Measurements from ENCODE around the gene PDIA2. TPM values are rescaled to one million over a fixed set of nuclear protein-coding genes. Genes with fewer than 3 reads are reported as not detected.

The PDIA2 gene
- total RNA-seq, 1 donor from 2014 or later, result 1.6 TPM

DNA sequence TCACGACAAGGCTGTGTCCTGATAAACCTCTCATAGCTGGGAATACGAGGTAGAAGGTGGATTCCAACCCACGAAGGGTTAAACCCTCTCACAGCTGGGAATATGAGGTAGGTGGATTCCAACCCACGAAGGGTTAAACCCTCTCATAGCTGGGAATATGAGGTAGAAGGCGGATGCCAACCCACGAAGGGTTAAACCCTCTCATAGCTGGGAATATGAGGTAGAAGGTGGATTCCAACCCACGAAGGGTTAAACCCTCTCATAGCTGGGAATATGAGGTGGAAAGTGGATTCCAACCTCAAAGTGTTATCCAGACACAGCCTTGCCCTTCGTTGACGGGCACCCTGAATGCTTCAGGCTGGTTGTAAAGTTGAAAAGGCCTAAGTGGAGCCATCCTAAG lies 38.6 kb downstream of the PDIA2 start:
- Mint-ChIP-seq H3K4me3 (ENCODE audit: unreplicated experiment) (no peak overlapping the region), H3K36me3 (ENCODE audit: low read depth) (peaks cover 1% of the 10 kb centered on the region), H3K9me3 (ENCODE audit: low read depth) (no peaks in the 10 kb centered on the region), H3K27ac (ENCODE audit: unreplicated experiment) (no peak overlapping the region), H3K27me3 (ENCODE audit: low read depth) (no peaks in the 10 kb centered on the region), H3K4me1 (ENCODE audit: low read depth) (no peaks in the 10 kb centered on the region)
- DNase-seq (ENCODE audit: low spot score), result no peak
- TF ChIP-seq, protein P1, sequence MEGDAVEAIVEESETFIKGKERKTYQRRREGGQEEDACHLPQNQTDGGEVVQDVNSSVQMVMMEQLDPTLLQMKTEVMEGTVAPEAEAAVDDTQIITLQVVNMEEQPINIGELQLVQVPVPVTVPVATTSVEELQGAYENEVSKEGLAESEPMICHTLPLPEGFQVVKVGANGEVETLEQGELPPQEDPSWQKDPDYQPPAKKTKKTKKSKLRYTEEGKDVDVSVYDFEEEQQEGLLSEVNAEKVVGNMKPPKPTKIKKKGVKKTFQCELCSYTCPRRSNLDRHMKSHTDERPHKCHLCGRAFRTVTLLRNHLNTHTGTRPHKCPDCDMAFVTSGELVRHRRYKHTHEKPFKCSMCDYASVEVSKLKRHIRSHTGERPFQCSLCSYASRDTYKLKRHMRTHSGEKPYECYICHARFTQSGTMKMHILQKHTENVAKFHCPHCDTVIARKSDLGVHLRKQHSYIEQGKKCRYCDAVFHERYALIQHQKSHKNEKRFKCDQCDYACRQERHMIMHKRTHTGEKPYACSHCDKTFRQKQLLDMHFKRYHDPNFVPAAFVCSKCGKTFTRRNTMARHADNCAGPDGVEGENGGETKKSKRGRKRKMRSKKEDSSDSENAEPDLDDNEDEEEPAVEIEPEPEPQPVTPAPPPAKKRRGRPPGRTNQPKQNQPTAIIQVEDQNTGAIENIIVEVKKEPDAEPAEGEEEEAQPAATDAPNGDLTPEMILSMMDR (IDR thresholded peaks at IDR 0.05), result no peak

DNA sequence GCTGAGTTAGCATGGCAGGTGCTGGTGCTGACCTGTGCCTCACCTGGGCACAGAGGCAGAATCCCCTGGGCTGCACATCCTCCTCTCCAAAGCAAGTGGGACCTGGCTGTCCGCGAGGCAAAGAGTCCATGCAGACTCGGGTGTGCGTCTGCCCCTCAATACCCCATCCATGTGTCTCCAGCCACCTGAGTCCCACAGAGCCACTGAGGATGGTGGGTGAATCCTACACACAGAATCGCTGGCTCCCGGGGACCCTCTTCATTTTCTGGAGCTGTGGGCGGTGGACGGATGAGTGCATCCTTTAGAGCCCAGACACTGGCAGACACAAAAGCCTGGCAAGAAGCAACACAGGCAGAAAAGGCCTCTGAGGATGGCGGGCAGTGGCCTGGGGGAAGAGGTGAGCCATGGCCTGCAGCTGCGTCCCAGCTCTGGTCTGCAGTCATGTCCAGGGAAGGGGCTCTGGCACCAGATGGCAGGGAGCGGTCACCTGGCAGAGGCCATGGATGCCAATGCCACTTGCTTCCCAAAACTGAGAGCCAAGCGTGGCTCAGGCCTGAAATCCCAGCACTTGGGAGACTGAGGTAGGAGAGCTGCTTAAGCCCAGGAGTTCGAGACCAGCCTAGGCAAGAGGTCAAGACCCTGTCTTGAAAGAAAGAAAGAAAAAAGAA lies 39.6 kb downstream of the PDIA2 start:
- H3K4me1 Mint-ChIP-seq (ENCODE audit: low read depth), result peaks cover 7% of the 10 kb centered on the region
- TF ChIP-seq, protein P1 (IDR thresholded peaks at IDR 0.05), result no peak
- no peaks in the 10 kb centered on the region for H3K9me3 Mint-ChIP-seq (ENCODE audit: low read depth)
- no peak overlapping the region for H3K27ac Mint-ChIP-seq (ENCODE audit: unreplicated experiment)
- H3K27me3 Mint-ChIP-seq (ENCODE audit: low read depth), result no peaks in the 10 kb centered on the region
- no peak overlapping the region for H3K4me3 Mint-ChIP-seq (ENCODE audit: unreplicated experiment)
- DNase-seq (ENCODE audit: low spot score), result no peak
- peaks cover 1% of the 10 kb centered on the region for H3K36me3 Mint-ChIP-seq (ENCODE audit: low read depth)

DNA sequence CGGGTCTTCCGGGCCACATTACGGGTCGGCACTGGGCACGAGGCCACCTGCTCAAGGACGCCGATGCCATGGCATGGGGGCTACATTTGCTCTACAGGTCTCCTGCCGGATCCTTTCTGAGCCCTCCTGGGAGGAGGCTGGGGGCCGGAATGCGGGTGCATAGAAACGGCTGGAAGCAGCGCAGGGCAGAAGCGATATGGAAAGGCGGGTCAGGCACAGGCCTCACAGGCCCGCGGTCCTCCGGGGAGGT lies 41.2 kb downstream of the PDIA2 start:
- no peaks in the 10 kb centered on the region for H3K36me3 Mint-ChIP-seq (ENCODE audit: low read depth)
- H3K4me3 Mint-ChIP-seq (ENCODE audit: unreplicated experiment), result no peak overlapping the region
- TF ChIP-seq, protein P1 (IDR thresholded peaks at IDR 0.05), result no peak
- no peaks in the 10 kb centered on the region for H3K9me3 Mint-ChIP-seq (ENCODE audit: low read depth)
- no peak overlapping the region for H3K27ac Mint-ChIP-seq (ENCODE audit: unreplicated experiment)
- DNase-seq (ENCODE audit: low spot score), result no peak
- H3K27me3 Mint-ChIP-seq (ENCODE audit: low read depth), result no peaks in the 10 kb centered on the region
- H3K4me1 Mint-ChIP-seq (ENCODE audit: low read depth), result peaks cover 10% of the 10 kb centered on the region

DNA sequence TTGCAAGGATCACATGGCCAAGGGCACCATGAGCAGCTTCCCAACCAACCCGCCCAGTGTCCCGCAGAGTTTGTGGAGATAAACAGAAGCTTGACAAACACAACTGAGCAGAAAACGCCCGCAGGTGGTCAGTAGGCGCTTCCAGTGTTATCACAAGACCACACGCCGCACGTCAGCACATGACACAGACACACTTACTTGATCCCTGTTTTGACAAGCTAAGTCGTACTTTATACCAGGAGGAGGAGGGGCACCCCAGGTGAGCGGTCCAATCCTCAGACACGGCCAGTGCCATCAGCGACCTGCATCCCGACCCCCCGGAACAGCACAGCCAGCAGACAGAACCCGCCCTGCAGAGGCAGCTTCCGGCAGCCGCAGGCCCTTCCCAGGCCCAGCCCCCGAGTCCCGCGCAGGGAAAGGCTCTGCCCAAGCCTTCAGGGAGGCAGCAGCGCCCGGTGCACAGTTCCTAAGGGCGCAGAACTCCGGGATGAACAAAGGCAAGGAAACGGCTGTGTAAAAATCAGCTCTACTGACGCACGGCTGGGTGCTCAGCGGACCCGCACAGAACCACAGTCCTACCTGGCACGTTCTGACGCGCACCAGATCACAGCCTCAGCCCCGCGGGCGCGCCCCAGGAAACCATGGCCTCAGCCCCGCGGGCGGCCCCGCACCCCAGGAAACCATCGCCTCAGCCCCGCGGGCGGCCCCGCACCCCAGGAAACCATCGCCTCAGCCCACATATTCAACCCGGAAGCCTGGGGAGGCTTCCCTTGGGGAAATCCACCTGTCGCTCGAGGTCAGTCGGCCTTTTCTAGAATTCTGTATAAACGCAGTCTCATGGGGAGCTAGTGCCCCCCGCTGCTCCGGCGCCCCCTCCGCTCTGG lies 41.7 kb downstream of the PDIA2 start:
- TF ChIP-seq, protein P1 (IDR thresholded peaks at IDR 0.05), result no peak
- DNase-seq (ENCODE audit: low spot score), result no peak

DNA sequence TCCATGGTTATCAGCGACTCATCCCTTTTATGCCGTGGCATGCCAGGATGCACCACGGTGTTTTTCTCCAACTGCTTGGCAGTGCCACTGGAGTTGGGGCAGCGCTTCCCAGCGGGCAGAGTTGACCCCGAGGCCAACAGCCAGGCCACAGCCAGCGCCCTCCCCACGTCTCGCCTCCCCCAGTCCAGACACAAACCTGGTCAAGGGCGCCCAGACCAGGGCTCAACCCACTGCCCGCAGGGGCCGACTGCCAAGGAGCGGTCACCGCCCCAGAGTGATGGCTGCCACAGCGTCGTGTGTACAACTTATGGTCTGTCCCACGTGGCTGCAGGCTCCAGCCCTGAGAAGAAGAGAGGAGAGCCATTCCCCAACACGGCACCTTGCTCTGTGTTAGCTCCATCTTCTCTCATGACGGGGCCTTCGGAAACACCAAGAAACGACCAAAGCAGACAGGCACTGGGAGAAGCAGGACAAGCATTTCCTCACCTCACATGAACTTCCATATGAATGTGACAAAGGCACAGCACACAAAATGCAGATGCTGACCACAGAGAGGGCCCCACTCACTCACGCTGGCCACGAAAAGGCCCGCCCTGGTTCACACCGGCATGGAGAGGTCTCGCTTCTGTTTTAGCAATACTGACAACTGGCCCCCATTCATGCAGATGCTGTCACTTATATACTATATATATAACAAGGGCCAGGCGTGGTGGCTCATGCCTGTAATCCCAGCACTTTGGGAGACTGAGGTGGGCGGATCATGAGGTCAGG lies 42.6 kb downstream of the PDIA2 start:
- no peaks in the 10 kb centered on the region for H3K27me3 Mint-ChIP-seq (ENCODE audit: low read depth)
- TF ChIP-seq, protein P1 (IDR thresholded peaks at IDR 0.05), result no peak
- no peak overlapping the region for H3K27ac Mint-ChIP-seq (ENCODE audit: unreplicated experiment)
- DNase-seq (ENCODE audit: low spot score), result no peak
- no peaks in the 10 kb centered on the region for H3K9me3 Mint-ChIP-seq (ENCODE audit: low read depth)
- H3K4me3 Mint-ChIP-seq (ENCODE audit: unreplicated experiment), result no peak overlapping the region
- peaks cover 10% of the 10 kb centered on the region for H3K4me1 Mint-ChIP-seq (ENCODE audit: low read depth)
- no peaks in the 10 kb centered on the region for H3K36me3 Mint-ChIP-seq (ENCODE audit: low read depth)

More for the DNA sequence above, 41.7 kb downstream of the PDIA2 start:
- Mint-ChIP-seq H3K4me1 (ENCODE audit: low read depth) (peaks cover 10% of the 10 kb centered on the region), H3K4me3 (ENCODE audit: unreplicated experiment) (no peak overlapping the region), H3K27me3 (ENCODE audit: low read depth) (no peaks in the 10 kb centered on the region), H3K27ac (ENCODE audit: unreplicated experiment) (no peak overlapping the region), H3K36me3 (ENCODE audit: low read depth) (no peaks in the 10 kb centered on the region), H3K9me3 (ENCODE audit: low read depth) (no peaks in the 10 kb centered on the region)
